Suprapubic skin (tissue), 3 donors: Measurements from ENCODE around the gene GPR156.

Source experiments
- POLR2AphosphoS5 ChIP-seq, 3 donors: sonication (generic); formaldehyde crosslinking; IDR thresholded peaks; one replicate each; pipeline ENCODE4 v1.6.1; 2017; ENCODE audit warnings: antibody characterized with exemption in 3 of 3
- TF ChIP-seq, protein P1 (sequence below), 2 donors: fragments of 200-600 bp in 1 of 2; fragments of 450-650 bp in 1 of 2; sonication (generic) in 1 of 2; IDR thresholded peaks; one replicate each; pipeline ENCODE4 v1.5.1; 2016 to 2019; ENCODE audit warnings: antibody characterized with exemption in 2 of 2, mild to moderate bottlenecking in 1 of 2, moderate library complexity in 1 of 2

DNA sequence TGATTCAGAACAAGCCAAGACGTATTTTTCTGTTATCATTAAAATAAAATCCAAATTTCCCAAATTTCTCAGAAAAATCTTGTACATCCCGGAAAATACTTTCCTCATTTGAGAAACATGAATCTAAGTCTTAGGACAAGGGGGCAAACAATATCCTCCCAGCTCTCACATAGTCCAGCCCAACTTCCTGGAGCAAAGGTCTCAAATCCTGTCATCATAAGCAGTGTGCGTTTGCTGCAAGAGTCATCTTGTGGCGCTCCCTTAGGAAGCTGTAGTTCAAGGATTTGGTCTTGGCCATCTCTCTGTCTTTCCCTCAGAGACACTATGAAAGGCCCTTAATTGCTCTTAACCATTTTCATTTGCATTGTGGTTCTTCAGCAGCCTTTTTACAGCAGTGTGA lies 133.2 kb downstream of the GPR156 start:
- TF ChIP-seq, protein P1, sequence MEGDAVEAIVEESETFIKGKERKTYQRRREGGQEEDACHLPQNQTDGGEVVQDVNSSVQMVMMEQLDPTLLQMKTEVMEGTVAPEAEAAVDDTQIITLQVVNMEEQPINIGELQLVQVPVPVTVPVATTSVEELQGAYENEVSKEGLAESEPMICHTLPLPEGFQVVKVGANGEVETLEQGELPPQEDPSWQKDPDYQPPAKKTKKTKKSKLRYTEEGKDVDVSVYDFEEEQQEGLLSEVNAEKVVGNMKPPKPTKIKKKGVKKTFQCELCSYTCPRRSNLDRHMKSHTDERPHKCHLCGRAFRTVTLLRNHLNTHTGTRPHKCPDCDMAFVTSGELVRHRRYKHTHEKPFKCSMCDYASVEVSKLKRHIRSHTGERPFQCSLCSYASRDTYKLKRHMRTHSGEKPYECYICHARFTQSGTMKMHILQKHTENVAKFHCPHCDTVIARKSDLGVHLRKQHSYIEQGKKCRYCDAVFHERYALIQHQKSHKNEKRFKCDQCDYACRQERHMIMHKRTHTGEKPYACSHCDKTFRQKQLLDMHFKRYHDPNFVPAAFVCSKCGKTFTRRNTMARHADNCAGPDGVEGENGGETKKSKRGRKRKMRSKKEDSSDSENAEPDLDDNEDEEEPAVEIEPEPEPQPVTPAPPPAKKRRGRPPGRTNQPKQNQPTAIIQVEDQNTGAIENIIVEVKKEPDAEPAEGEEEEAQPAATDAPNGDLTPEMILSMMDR (IDR thresholded peaks at IDR 0.05), result no peak
- no peak for TF ChIP-seq POLR2AphosphoS5 (IDR thresholded peaks at IDR 0.05)
